ENCODE results near the gene LYVE1.

- TF ChIP-seq CTCF (IDR thresholded peaks at IDR 0.05) = no peak
- TF ChIP-seq POLR2AphosphoS5 (IDR thresholded peaks at IDR 0.05; ENCODE audit: insufficient read depth in 1 of 2, low read depth in 1 of 2) = peak in 1 of 2 donors; percentile 44
These were observed 45.5 kb downstream of the LYVE1 start for GRCh38 chr11:10522921-10523320.
